GM21528 (cell line): ENCODE measurements around the gene GDPD3.

Experiments
- ATAC-seq: cut with Tn5 transposase; IDR thresholded peaks from one replicate; pipeline ENCODE4 v1.9.1; 2021; ENCODE audit warnings: mild to moderate bottlenecking, moderate library complexity; ENCODE audit not compliant: unreplicated experiment, low FRiP score

GDPD3 gene

GRCh38 chr16:30096105-30096861 is 17.1 kb downstream of the GDPD3 start, which contains the start of gene YPEL3:
YPEL3 (minus strand) TSS chr16:30096213; CDS start chr16:30095482, 731 bp downstream.
- ATAC-seq = no peak

- no peak for ATAC-seq
Measured at GRCh38 chr16:30095166-30096078, 17.9 kb downstream of the GDPD3 start.

- no peak for ATAC-seq
Measured at GRCh38 chr16:30094541-30095165, 18.7 kb downstream of the GDPD3 start.

- ATAC-seq = peak; percentile 44
Measured at GRCh38 chr16:30092373-30093010, 20.8 kb downstream of the GDPD3 start.

- ATAC-seq = peak; percentile 59
Measured at GRCh38 chr16:30091474-30092372, 21.6 kb downstream of the GDPD3 start, which contains the start of gene TBX6. TBX6 (minus strand) TSS chr16:30091924; CDS start chr16:30091193, 731 bp downstream.

- ATAC-seq = no peak
Measured at GRCh38 chr16:30090610-30091331, 22.6 kb downstream of the GDPD3 start.

- ATAC-seq = no peak
Measured at GRCh38 chr16:30088832-30089624, 24.3 kb downstream of the GDPD3 start.

- no peak for ATAC-seq
Measured at GRCh38 chr16:30088237-30088831, 25.0 kb downstream of the GDPD3 start.

- no peak for ATAC-seq
Measured at GRCh38 chr16:30087181-30087898, 26.0 kb downstream of the GDPD3 start.

GRCh38 chr16:30086291-30087140 is 26.8 kb downstream of the GDPD3 start:
- ATAC-seq = no peak

- ATAC-seq = no peak
Measured at GRCh38 chr16:30085820-30086219, 27.5 kb downstream of the GDPD3 start.

- no peak for ATAC-seq
Measured at GRCh38 chr16:30085247-30085646, 28.1 kb downstream of the GDPD3 start.

- no peak for ATAC-seq
Measured at GRCh38 chr16:30084816-30085159, 28.5 kb downstream of the GDPD3 start.

- no peak for ATAC-seq
Measured at GRCh38 chr16:30084096-30084815, 29.1 kb downstream of the GDPD3 start.

GRCh38 chr16:30083216-30084055 is 29.9 kb downstream of the GDPD3 start:
- ATAC-seq = no peak
